Progenitor cell of endocrine pancreas (in vitro differentiated cells): Measurements from ENCODE around the gene CHID1. TPM values are rescaled to one million over a fixed set of nuclear protein-coding genes. Genes with fewer than 3 reads are reported as not detected.

ENCODE experiments used
- DNase-seq: peaks from one replicate; pipeline ENCODE4 v3.0.0; 2021; ENCODE audit warnings: low spot score; ENCODE audit not compliant: unreplicated experiment
- H3K27ac Mint-ChIP-seq: 2 replicates; pipeline ENCODE4 v1.8.0; 2021; ENCODE audit warnings: mild to moderate bottlenecking, moderate library complexity, mixed read lengths
- H3K27me3 Mint-ChIP-seq: 2 replicates; pipeline ENCODE4 v1.8.0; 2021; ENCODE audit warnings: mixed read lengths
- H3K36me3 Mint-ChIP-seq: 2 replicates; pipeline ENCODE4 v1.8.0; 2022; ENCODE audit warnings: mixed read lengths; ENCODE audit not compliant: insufficient read depth
- H3K4me1 Mint-ChIP-seq: 2 replicates; pipeline ENCODE4 v1.8.0; 2021; ENCODE audit warnings: low read depth, mixed read lengths
- H3K4me3 Mint-ChIP-seq: 2 replicates; pipeline ENCODE4 v1.8.0; 2021; ENCODE audit warnings: low read depth, mild to moderate bottlenecking, moderate library complexity, mixed read lengths
- H3K9me3 Mint-ChIP-seq: 2 replicates; pipeline ENCODE4 v1.8.0; 2021; ENCODE audit warnings: low read depth, mixed read lengths
- total RNA-seq: library from RNA; stranded (reverse); gene quantifications from 2 replicates; pipeline ENCODE4 v1.2.1, GENCODE V29; 2021
- TF ChIP-seq, protein P1 (sequence below): fragments of 200-600 bp; sonication (generic); IDR thresholded peaks from one replicate; pipeline ENCODE4 v1.5.0; 2021; ENCODE audit warnings: antibody characterized with exemption, mild to moderate bottlenecking; ENCODE audit not compliant: unreplicated experiment

The CHID1 gene
- total RNA-seq, 1 donor from 2014 or later, result 87.0 TPM

DNA sequence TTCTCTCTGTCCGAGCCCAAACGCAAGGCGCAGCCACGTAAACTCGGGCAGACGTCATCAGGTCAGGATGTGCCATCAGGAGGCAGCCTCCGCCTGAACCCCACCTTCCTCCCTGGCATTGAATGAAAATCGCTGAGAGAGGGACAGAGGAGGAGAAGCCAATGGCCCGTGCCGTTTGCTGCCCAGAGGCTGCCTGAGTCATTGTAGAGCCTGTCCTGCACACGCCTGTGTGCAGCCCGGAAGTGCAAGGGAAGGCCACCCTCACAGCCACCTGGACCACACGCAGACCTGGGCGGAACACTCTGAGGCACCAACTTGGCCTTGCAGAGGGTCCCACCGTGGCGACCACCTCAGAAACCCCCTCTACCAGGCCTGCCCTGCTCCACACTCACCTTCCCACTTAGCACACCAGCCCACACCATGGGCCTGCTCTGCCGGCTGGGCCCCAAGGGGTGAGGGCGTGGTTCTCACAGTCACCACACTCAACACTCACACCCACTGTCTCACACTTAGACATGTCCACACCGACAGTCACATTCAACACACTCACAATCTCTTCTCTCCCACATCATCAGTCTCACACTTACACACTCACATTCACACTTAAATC is 9.1 kb downstream of the CHID1 start:
- no peak overlapping the region for H3K27ac Mint-ChIP-seq

DNA sequence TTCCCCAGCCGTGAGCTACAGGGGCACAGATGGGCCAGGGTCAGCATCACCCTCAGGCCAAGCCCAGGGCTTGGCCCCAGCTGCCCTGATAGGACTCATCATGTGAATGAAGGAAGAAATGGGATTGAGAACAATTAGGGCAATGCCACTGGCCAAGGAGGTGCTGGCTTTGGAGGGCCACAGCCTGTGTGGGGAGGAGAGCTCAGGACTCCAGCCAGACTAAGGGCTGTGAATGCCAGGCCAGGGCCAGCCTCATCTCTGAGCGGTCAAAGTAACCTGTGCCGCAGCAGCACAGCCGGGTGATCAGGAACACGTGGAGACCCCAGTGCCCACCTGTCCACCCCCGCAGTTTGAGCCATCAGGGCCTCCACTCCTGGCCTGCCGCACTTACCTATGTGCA is 10.1 kb downstream of the CHID1 start:
- H3K4me1 Mint-ChIP-seq, result no peaks in the 10 kb centered on the region
- no peaks in the 10 kb centered on the region for H3K27me3 Mint-ChIP-seq
- no peak overlapping the region for H3K27ac Mint-ChIP-seq
- TF ChIP-seq, protein P1, sequence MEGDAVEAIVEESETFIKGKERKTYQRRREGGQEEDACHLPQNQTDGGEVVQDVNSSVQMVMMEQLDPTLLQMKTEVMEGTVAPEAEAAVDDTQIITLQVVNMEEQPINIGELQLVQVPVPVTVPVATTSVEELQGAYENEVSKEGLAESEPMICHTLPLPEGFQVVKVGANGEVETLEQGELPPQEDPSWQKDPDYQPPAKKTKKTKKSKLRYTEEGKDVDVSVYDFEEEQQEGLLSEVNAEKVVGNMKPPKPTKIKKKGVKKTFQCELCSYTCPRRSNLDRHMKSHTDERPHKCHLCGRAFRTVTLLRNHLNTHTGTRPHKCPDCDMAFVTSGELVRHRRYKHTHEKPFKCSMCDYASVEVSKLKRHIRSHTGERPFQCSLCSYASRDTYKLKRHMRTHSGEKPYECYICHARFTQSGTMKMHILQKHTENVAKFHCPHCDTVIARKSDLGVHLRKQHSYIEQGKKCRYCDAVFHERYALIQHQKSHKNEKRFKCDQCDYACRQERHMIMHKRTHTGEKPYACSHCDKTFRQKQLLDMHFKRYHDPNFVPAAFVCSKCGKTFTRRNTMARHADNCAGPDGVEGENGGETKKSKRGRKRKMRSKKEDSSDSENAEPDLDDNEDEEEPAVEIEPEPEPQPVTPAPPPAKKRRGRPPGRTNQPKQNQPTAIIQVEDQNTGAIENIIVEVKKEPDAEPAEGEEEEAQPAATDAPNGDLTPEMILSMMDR, result no peak
- DNase-seq, result no peak
- peaks cover 8% of the 10 kb centered on the region for H3K36me3 Mint-ChIP-seq
- H3K4me3 Mint-ChIP-seq, result no peak overlapping the region
- H3K9me3 Mint-ChIP-seq, result no peaks in the 10 kb centered on the region

More for the DNA sequence above, 9.1 kb downstream of the CHID1 start:
- TF ChIP-seq, protein P1, result no peak
- Mint-ChIP-seq H3K4me3 (no peak overlapping the region), H3K27me3 (no peaks in the 10 kb centered on the region), H3K4me1 (no peaks in the 10 kb centered on the region), H3K36me3 (peaks cover 10% of the 10 kb centered on the region), H3K9me3 (no peaks in the 10 kb centered on the region)
- DNase-seq, result no peak

DNA sequence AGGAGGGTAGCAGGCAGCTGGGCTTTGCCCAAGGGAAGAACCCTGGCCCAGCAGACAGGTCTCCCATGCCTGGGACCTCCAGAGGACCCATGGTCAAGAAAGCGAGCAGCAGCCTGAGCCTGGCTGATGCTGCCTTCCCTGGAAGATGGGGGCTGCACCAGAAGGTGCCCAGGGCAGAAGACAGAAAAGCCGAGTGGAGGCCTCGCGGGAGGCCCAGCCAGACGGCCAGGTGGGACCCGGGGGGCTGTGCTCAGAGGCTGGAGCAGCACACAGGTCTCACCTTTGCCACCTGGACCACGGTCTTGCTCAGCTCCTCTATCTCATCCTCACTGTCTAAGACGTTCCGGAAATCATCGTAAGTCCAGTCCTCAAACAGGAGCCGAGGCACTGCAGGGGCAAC is 10.9 kb downstream of the CHID1 start:
- no peak for DNase-seq
- TF ChIP-seq, protein P1, result no peak
- H3K4me3 Mint-ChIP-seq, result no peak overlapping the region
- H3K4me1 Mint-ChIP-seq, result no peaks in the 10 kb centered on the region
- peaks cover 8% of the 10 kb centered on the region for H3K36me3 Mint-ChIP-seq
- H3K27ac Mint-ChIP-seq, result no peak overlapping the region
- H3K9me3 Mint-ChIP-seq, result no peaks in the 10 kb centered on the region
- H3K27me3 Mint-ChIP-seq, result no peaks in the 10 kb centered on the region

DNA sequence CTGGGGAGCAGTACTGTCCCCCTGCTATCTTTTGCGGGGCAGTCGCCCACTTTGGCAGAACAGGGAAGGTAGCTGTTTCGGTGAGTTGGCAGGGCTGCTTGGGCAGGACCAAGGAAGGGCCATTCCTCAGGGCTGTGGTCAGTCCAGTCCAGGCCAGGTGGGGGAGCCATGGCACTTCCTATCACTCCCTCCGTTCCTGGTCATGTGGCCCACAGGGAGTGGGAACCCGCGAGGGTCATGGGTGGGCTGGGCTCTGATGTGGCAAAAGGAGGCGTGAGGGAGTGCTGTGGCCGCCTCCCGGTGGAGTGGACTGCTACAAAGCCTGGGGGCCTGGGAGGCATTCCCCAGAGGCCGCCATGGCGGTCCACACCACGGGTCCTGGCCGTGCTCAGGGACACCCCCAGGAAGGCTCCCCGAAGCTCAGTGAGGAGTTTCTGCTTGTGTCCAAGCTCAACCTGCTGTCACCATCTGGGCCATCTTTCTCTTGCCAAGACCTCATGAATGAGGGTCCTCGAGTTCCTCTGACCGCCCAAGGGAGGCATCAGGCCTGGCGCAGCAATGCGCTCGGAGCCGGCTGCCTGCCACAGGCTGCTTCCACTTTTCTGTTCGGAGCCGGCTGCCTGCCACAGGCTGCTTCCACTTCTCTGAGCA is 11.9 kb downstream of the CHID1 start:
- Mint-ChIP-seq H3K27ac (no peak overlapping the region), H3K4me3 (no peak overlapping the region)
- no peak for DNase-seq

DNA sequence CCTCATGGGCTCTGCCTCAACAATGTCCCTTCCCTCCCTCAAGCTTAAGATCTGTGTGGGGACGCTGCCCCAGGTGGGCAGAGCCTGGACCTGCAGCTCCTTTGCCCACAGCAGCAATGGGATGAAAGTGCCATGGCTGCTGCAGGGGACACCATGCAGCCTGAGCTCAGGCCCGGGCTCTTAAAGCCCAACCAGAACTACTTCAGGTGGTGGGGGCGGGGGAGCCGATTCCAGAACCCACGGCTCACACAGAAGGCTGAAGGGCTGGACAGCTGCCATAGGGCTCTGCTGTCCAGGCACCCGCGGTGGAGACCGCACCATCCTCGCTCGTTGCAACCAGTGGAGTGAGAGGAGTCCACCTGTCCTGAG is 12.5 kb downstream of the CHID1 start:
- DNase-seq, result no peak
- H3K27ac Mint-ChIP-seq, result no peak overlapping the region
- no peaks in the 10 kb centered on the region for H3K27me3 Mint-ChIP-seq
- TF ChIP-seq, protein P1, result no peak
- H3K4me1 Mint-ChIP-seq, result no peaks in the 10 kb centered on the region
- H3K9me3 Mint-ChIP-seq, result no peaks in the 10 kb centered on the region
- no peak overlapping the region for H3K4me3 Mint-ChIP-seq
- peaks cover 8% of the 10 kb centered on the region for H3K36me3 Mint-ChIP-seq

More for the DNA sequence above, 11.9 kb downstream of the CHID1 start:
- TF ChIP-seq, protein P1, result peak; percentile 15
- Mint-ChIP-seq H3K4me1 (no peaks in the 10 kb centered on the region), H3K9me3 (no peaks in the 10 kb centered on the region), H3K27me3 (no peaks in the 10 kb centered on the region), H3K36me3 (peaks cover 8% of the 10 kb centered on the region)
